ENCODE results near the gene AGPAT3.
A peak's percentile ranks its signal among the peaks of the same experiment; 100 is the strongest.

The AGPAT3 gene

DNA sequence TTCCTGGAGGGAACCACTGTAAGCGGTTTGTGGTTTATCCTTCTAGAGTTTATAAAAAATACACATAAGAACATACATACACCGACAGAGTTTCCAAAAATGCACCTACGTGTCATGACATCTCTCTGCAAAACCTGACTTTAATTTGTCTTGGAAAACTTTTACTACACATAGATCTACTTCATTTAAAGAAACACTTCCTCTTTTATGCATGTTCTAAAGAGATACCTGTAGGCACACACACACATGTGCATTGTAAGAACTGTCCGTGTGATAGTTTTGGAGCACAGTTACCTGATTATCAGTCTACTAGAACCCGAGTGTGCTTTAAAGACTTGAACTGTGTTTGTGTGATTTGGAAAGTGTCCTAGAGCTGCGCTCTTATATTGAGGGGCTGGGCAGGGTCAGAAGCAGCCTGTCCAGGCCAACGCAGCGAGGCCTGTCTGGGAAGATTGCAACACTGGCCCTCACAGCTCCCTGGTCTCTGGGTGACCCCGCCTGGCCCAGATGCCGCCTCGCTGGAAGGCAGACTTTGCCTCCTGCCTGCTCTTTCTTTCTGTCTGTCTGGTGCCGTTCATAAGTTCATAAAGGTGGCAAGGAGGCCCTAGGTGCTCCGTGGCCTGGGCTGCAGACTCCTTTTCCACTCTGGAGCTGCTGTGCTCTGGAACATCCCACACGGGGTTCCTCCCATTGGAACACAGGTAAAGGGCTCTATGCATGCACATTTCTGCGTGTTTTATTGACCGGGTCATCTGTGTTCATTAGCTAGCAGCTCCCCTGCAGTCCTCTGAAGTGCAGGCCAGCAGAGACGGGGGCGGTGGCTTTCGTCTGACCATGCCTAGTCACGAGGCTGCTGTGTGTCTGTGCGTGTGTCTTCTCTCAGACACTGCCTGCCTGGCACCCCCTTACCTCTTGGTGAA, 46.3 kb downstream of the AGPAT3 start:
- no peak for DNase-seq

DNA sequence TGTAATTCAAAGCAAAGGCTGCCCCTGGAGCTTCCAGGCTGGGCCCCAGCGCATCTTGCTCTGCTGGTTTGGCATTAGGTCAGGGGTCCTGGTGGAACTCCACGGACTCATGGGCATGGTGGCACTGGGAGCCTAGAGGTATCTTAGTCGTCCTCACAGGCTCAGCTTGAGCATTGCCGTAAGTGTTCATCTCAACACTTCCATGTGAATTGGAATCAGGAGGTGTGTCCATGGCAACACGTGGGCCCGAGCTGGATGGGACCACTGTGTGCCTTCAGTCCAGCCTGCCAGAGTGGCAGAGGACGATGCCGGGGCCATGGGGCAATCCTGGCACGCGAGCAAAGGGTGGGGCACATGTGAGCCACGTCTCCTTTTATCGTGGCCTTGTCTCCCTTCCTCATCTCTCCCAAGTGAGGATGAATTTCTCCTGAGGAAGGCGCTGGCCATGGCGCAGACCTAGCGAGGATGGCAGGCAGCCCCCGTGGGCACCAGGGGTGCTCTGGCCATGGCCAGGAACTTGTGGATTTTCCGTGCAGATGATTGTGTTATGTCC, 47.0 kb downstream of the AGPAT3 start:
- DNase-seq, result no peak

DNA sequence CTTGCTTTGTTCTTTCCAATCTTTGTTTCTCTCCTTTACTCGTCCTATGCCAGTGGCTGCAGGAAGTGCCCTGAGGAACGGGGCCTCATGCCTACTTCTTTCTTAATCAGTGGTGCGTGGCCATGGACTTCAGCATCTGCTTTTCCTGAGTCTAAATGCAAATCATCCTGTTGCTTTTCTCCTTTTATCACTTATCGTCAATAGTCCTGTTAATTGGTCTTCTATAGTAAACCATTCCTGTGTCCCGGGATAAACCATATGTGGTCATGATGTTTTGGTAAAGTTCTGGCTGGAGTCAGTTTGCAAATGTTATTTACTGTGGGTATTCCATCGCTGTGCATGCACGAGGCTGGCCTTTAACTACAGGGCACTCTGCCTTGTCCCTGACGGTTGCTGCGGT, 47.5 kb downstream of the AGPAT3 start:
- DNase-seq, result no peak

DNA sequence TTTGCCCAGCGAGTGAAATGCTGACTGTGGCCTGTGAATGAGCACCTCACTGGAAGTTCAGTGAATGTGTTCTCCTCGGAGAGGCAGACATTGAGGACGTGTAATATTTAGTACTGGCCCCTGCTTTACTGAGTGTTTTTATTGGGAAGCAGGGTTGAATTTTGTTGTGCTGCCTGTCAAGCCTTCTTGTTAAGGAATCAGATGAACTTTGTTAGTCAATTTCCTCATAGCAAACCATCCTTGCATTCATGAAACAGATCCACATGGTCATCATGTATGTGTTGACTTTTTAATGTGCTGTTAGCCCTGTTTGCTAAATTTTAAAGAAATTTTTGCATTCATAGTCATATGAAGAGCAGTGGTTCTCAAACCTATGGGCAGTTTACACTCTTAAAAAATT, 47.9 kb downstream of the AGPAT3 start:
- DNase-seq, result no peak

- no peak for DNase-seq
Observed at GRCh38 chr21:43913928-43914327, 48.9 kb downstream of the AGPAT3 start.

GRCh38 chr21:43916076-43916475, 51.1 kb downstream of the AGPAT3 start:
- no peak for DNase-seq

- no peak for DNase-seq
Observed at GRCh38 chr21:43916691-43917514, 51.9 kb downstream of the AGPAT3 start.

GRCh38 chr21:43917515-43918384, 52.7 kb downstream of the AGPAT3 start:
- no peak for DNase-seq

- no peak for DNase-seq
Observed at GRCh38 chr21:43918385-43918947, 53.4 kb downstream of the AGPAT3 start.

DNA sequence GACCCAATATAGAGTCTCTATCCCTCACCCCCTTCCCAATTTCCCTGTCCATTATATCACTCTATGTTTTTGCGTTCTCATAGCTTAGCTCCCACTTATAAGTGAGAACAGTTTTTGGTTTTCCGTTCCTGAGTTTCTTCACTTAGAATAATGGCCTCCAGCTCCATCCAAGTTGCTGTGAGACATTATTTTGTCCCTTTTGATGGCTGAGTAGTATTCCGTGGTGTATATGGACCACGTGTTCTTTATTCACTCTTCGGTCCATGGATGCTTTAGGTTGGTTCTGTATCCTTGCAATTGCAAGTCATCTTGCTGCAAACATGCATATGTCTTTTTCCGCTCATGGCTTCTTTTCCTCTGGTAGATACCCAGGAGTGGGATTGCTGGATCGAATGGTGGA, 54.3 kb downstream of the AGPAT3 start:
- DNase-seq, result no peak

DNA sequence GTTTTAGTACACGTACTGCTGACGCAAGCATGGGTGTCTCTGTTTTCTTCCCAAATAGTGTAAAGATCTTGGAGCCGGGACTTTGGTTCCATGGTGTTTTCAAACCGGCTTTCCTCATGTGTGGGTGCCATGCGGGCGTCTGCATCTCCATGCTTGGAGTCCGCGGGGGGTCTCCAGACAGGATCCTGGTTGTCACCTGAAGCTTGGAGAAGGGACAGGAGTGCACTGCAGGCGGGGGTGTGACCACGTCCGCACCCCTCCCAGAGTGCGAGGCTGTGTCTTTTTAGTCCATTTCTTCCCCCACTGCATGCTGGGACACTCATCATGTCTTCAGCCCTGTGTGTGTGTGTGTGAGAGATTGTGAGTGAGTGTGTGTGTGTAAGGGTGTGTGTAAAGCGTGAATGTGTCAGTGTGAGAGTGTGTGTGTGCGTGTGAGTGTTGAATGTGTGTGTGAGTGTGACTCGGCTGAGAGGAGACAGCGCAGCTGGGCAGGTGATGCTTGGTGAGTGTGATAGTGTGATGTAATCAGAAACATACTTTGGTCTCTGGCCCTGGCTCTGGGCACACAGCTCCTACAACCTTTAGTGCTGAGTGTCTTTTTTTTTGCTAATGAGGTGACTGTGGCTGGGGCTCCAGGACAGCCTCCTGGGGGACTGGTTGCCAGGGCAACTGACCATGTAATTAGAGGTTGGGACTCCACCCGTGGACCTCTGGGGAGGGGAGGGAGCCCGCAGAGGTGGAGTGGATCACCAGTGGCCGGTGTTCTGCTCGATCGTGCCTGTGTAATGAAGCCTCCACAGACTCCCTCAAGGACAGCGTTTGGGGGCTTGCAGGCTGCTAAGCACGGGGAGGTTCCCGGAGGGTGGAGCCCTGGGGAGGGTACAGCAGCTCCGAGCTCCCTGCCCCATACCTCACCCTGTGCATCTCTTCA, 55.1 kb downstream of the AGPAT3 start:
- DNase-seq, result no peak

DNA sequence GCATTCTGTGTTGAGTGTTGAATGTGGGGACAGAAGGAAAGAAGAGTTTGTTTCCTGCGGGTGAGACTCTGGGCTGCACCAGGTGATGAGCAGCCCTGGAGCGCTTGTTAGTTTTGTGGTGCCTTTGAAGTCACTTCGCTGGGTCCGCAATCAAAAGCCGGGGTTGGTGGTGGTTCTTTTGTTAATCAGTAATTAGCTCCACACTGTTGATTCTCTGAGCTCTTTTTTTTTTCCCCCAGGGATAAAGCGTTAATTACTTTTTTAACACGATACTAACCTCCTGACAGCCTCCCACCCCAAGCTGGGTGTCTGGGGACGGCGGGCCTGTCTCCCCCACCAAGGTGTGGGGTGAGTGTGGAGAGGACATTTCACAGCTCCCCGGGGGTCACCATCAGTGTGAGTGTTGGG, 56.6 kb downstream of the AGPAT3 start:
- no peak for DNase-seq

DNA sequence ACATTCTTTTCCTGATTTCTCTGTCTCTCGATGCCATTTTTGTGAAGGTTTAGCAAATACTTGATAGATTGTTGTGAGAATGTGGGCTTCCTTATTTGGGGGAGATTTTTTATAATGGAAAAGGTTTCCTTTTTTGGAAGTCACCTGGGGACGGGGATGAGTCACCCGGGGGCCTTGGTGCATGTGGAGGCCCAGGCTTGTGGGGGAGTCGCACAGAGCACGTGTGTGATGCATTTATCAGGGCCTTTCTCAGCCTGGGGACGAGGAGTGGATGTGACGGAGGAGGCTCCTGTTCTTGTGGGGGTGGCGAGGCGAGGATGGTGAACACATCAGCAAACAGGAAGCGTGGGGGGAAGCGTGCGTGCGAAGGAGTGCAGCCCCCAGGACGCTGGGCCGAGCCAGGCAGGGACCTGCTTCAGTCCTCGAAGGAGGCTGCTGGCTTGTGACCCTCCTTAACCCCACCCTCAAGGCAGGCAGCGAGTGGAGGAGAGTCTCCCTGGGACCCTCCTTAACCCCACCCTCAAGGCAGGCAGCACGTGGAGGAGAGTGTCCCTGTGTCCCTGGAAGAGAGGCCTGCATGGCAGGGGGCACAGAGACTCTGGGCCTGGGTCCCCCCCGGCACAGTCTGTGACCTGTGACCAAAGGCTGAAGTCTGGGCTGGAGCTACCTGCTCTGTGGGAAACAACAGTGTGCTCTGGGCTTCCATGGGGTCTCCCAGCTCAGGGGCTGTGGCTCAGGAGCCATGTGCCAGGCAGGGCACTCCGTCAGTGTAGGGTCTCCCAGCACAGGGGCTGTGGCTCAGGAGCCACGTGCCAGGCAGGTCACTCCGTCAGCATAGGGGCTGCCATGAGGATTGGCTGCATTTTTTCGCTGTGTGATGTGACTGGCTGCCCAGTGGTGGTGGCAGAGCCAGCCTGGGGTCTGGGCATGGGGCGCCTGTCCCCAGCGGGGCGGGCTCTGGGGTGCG, 57.2 kb downstream of the AGPAT3 start:
- no peak for DNase-seq

GRCh38 chr21:43922949-43923348, 57.9 kb downstream of the AGPAT3 start:
- no peak for DNase-seq

DNA sequence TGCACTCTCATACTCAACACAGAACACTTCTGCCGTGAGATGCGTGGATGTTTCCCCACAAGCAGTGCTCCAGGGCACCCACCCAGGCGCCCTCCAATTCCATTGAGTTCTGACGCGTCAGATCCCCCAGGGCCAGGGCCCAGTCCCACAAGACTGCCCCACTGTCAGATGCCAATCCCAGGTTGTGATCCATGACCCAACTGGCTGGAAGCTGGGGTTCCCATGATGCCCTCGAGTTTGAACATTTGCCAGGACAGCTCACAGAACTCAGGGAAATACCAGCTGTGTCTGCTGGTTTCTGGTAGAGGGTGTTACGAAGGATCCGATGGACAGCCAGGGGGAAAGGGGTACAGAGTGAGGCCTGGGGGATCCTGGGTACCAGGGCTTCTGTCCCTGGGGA, 58.4 kb downstream of the AGPAT3 start:
- peak; percentile 23 for DNase-seq

GRCh38 chr21:43924421-43925095, 59.5 kb downstream of the AGPAT3 start:
- DNase-seq, result no peak

DNA sequence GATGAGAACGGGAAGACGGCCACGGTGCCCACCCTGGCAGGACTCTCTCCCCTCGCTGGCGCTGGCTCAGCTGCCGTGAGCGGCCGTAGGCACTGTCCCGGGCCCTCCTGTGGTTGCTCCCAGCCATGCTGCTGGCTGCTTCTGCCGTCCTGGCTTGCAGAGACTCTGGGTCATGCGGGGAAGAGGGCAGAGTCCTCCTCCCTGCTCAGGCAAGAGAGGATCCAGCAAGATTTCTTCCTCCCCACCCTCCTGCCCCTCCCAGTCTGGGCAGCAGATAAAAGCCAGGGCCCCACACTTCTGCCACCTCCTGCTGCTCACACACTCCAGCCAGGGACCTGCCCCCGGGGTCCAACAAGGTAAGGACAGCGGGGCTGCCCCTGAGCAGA, 60.1 kb downstream of the AGPAT3 start:
- DNase-seq, result no peak

GRCh38 chr21:43925609-43926008, 60.6 kb downstream of the AGPAT3 start:
- no peak for DNase-seq

DNA sequence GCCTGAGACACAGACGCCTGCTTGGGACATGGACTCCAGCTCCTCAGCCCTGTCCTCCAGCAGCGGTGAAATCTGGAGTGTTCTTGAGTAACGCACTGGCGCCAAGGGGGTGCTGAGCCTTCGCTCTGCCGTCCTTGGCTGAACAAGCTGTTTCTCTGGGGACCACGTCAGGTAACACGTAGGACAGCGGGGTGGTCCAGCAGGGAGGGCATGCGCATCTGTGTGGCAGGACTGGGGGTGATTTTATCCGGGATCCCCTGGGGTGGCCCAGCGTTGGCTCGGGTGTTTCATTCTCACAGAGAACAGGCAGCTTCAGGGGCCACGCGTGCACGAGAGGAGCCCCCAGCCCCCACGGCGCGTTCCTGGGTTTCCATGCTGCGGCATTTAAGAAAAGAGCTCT, 61.2 kb downstream of the AGPAT3 start:
- DNase-seq, result no peak
